HG03354 (cell line): ENCODE measurements around the gene PDLIM7.

ENCODE experiments used
- ATAC-seq: cut with Tn5 transposase; IDR thresholded peaks from one replicate; pipeline ENCODE4 v1.9.1; 2021; ENCODE audit warnings: mild to moderate bottlenecking; ENCODE audit not compliant: unreplicated experiment, poor library complexity, severe bottlenecking

The PDLIM7 gene

GRCh38 chr5:177434942-177435738 lies 62.3 kb downstream of the PDLIM7 start:
- ATAC-seq = no peak

DNA sequence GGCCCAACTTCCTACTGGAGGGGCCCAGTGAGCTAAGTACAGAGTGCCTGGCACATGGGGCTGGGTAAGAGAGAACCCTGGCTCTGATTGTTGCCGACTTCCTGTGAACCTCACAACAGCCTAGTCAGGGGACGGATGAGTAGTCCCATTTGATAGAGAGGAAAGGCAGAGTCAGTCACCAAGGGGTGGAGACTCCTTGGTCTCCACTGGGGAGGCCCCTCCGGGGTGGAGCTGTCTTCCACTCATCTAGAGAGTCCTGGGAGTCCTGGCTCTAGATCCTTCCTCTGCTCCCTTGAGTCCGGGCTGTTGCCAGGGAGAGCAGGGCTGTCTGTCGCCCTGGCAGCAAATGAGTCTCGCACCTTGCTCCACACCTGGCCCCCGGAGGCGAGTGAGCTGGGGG lies 63.0 kb downstream of the PDLIM7 start:
- ATAC-seq = no peak

GRCh38 chr5:177433658-177434217 lies 63.7 kb downstream of the PDLIM7 start:
- ATAC-seq = no peak
